ENCODE measurements around the gene SGMS1.

SGMS1 gene

GRCh38 chr10:50629495-50630122 is 5.9 kb upstream of the SGMS1 start:
- no peak for TF ChIP-seq TAF1 (IDR thresholded peaks at IDR 0.05; ENCODE audit: borderline replicate concordance, low read depth, low read length)
- no peak for TF ChIP-seq POLR2A (IDR thresholded peaks at IDR 0.05; ENCODE audit: low read depth, low read length)
- TF ChIP-seq POLR2AphosphoS5 (IDR thresholded peaks at IDR 0.05; ENCODE audit: low read depth, low read length), result no peak
- DNase-seq (ENCODE audit: insufficient read length), result no peak
- no peak for FAIRE-seq

GRCh38 chr10:50627896-50628295 is 4.1 kb upstream of the SGMS1 start:
- DNase-seq (ENCODE audit: insufficient read length), result no peak
- no peak for FAIRE-seq
- TF ChIP-seq TAF1 (IDR thresholded peaks at IDR 0.05; ENCODE audit: borderline replicate concordance, low read depth, low read length) (no peak), POLR2A (IDR thresholded peaks at IDR 0.05; ENCODE audit: low read depth, low read length) (no peak), POLR2AphosphoS5 (IDR thresholded peaks at IDR 0.05; ENCODE audit: low read depth, low read length) (no peak)

- DNase-seq (ENCODE audit: insufficient read length) (no peak), FAIRE-seq (no peak)
- TF ChIP-seq POLR2AphosphoS5 (IDR thresholded peaks at IDR 0.05; ENCODE audit: low read depth, low read length) (no peak), POLR2A (IDR thresholded peaks at IDR 0.05; ENCODE audit: low read depth, low read length) (no peak), TAF1 (IDR thresholded peaks at IDR 0.05; ENCODE audit: borderline replicate concordance, low read depth, low read length) (no peak)
These were observed 3.7 kb upstream of the SGMS1 start for GRCh38 chr10:50627443-50627842.

- DNase-seq (ENCODE audit: insufficient read length) (no peak), FAIRE-seq (peak; percentile 79)
- TF ChIP-seq POLR2AphosphoS5 (IDR thresholded peaks at IDR 0.05; ENCODE audit: low read depth, low read length), result no peak
- no peak for TF ChIP-seq POLR2A (IDR thresholded peaks at IDR 0.05; ENCODE audit: low read depth, low read length)
- TF ChIP-seq TAF1 (IDR thresholded peaks at IDR 0.05; ENCODE audit: borderline replicate concordance, low read depth, low read length), result no peak
These were observed 1.9 kb upstream of the SGMS1 start for GRCh38 chr10:50625649-50626132.

- DNase-seq (ENCODE audit: insufficient read length), result peak; percentile 65
- peak; percentile 82 for FAIRE-seq
- no peak; the same call in 1 of the 2 replicates for TF ChIP-seq POLR2AphosphoS5 (IDR thresholded peaks at IDR 0.05; ENCODE audit: low read depth, low read length)
- TF ChIP-seq POLR2A (IDR thresholded peaks at IDR 0.05; ENCODE audit: low read depth, low read length), result peak; percentile 82; the same call in 1 of the 2 replicates
- no peak for TF ChIP-seq TAF1 (IDR thresholded peaks at IDR 0.05; ENCODE audit: borderline replicate concordance, low read depth, low read length)
These were observed 1.2 kb upstream of the SGMS1 start for GRCh38 chr10:50624866-50625501.

GRCh38 chr10:50624413-50624865 is 683 bp upstream of the SGMS1 start:
- FAIRE-seq (no peak), DNase-seq (ENCODE audit: insufficient read length) (peak; percentile 76)
- TF ChIP-seq POLR2AphosphoS5 (IDR thresholded peaks at IDR 0.05; ENCODE audit: low read depth, low read length), result no peak
- TF ChIP-seq TAF1 (IDR thresholded peaks at IDR 0.05; ENCODE audit: borderline replicate concordance, low read depth, low read length), result peak; percentile 61; the same call in 1 of the 2 replicates
- no peak; the same call in 1 of the 2 replicates for TF ChIP-seq POLR2A (IDR thresholded peaks at IDR 0.05; ENCODE audit: low read depth, low read length)

GRCh38 chr10:50622706-50623662 is 772 bp downstream of the SGMS1 start:
- TF ChIP-seq POLR2A (IDR thresholded peaks at IDR 0.05; ENCODE audit: low read depth, low read length) (no peak), POLR2AphosphoS5 (IDR thresholded peaks at IDR 0.05; ENCODE audit: low read depth, low read length) (peak; percentile 23; the same call in 1 of the 2 replicates)
- peak; percentile 40 for DNase-seq (ENCODE audit: insufficient read length)
- peak; percentile 46 for FAIRE-seq

- FAIRE-seq (peak; percentile 89), DNase-seq (ENCODE audit: insufficient read length) (peak; percentile 36)
- TF ChIP-seq POLR2A (IDR thresholded peaks at IDR 0.05; ENCODE audit: low read depth, low read length), result no peak
- TF ChIP-seq TAF1 (IDR thresholded peaks at IDR 0.05; ENCODE audit: borderline replicate concordance, low read depth, low read length), result no peak
These were observed 1.6 kb downstream of the SGMS1 start for GRCh38 chr10:50621968-50622705.

- TF ChIP-seq POLR2AphosphoS5 (IDR thresholded peaks at IDR 0.05; ENCODE audit: low read depth, low read length) (no peak), POLR2A (IDR thresholded peaks at IDR 0.05; ENCODE audit: low read depth, low read length) (no peak), TAF1 (IDR thresholded peaks at IDR 0.05; ENCODE audit: borderline replicate concordance, low read depth, low read length) (no peak)
- no peak for DNase-seq (ENCODE audit: insufficient read length)
- no peak for FAIRE-seq
These were observed 2.9 kb downstream of the SGMS1 start for GRCh38 chr10:50620899-50621298.

GRCh38 chr10:50619882-50620281 is 3.9 kb downstream of the SGMS1 start:
- FAIRE-seq, result peak; percentile 68

More at GRCh38 chr10:50619882-50620281, 3.9 kb downstream of the SGMS1 start:
- TF ChIP-seq POLR2A (IDR thresholded peaks at IDR 0.05; ENCODE audit: low read depth, low read length) (no peak), POLR2AphosphoS5 (IDR thresholded peaks at IDR 0.05; ENCODE audit: low read depth, low read length) (no peak), TAF1 (IDR thresholded peaks at IDR 0.05; ENCODE audit: borderline replicate concordance, low read depth, low read length) (no peak)
- no peak for DNase-seq (ENCODE audit: insufficient read length)
